Measurements from ENCODE around the gene EGFL8. TPM values are rescaled to one million over a fixed set of nuclear protein-coding genes. Genes with fewer than 3 reads are reported as not detected.
A peak's percentile ranks its signal among the peaks of the same experiment; 100 is the strongest.

The EGFL8 gene
- total and polyA plus RNA-seq, 9 of the 15 experiments (the other 6 are each of a cell fraction or from before 2014, with no cell fraction given) = 2.2 to 47.4 (median 14.2) TPM

- no peaks in the 10 kb centered on the region for H4K20me1 ChIP-seq (replicated peaks; ENCODE audit: control insufficient read depth, insufficient read depth, low read length)
- 84% methylated on average over 11 of the region's 11 CpGs for WGBS (ENCODE audit: insufficient coverage, low coverage, missing lambda C conversion rate)
- H3K27ac ChIP-seq (ENCODE audit: extremely low read depth, low read depth, low read length) = no peak overlapping the region; the same call in 2 of the 3 replicates
- intact Hi-C loops (cut with micrococcal nuclease) (loop anchor here (10.0 kb wide), 2 partner anchors 345 to 505 kb away; partner anchors contain the start of genes C6orf47, CSNK2B, GPANK1 and HSPA1B), in situ Hi-C loops (cut with MboI) (no loop called here)
- H3K9me1 ChIP-seq (ENCODE audit: control insufficient read depth, insufficient read depth, low read length) = no peaks in the 10 kb centered on the region
- H3K36me3 ChIP-seq (ENCODE audit: control insufficient read depth, insufficient read depth, low read length) = peaks cover 69% of the 10 kb centered on the region
- no peaks in the 10 kb centered on the region for H3K27me3 ChIP-seq (ENCODE audit: control insufficient read depth in 2 of 2, insufficient read depth in 2 of 2, low read length in 2 of 2)
- no peak overlapping the region for H3K4me3 ChIP-seq
- ChIA-PET POLR2A (no interaction called here), CTCF (ENCODE audit: low intra/inter-chr PET ratio) (no interaction called here)
- peaks cover 51 to 69% of the 10 kb centered on the region in 2 experiments for H3K4me1 ChIP-seq (replicated peaks in 1 of 2; ENCODE audit: control insufficient read depth in 2 of 2, insufficient read depth in 2 of 2, low read length in 2 of 2)
- ATAC-seq (no peak), DNase-seq (ENCODE audit: extremely low read depth in 1 of 4, low spot score in 3 of 4) (no peak), FAIRE-seq (no peak)
- H3K9me3 ChIP-seq (replicated peaks; ENCODE audit: control insufficient read depth, insufficient read depth, low read depth, low read length) = no peaks in the 10 kb centered on the region
- BruUV-seq (replicated peaks) = no TSS peak
- no peak overlapping the region for H2AFZ ChIP-seq (ENCODE audit: low read depth, low read length)
- H3K79me2 ChIP-seq (ENCODE audit: control insufficient read depth, insufficient read depth, low read length) = peaks cover 32% of the 10 kb centered on the region
- TF ChIP-seq POLR2G (IDR thresholded peaks at IDR 0.05; ENCODE audit: low read depth, low read length) (peak; percentile 43; the same call in 1 of the 2 replicates), RBFOX2 (IDR thresholded peaks at IDR 0.05; ENCODE audit: low read depth, low read length) (0 out of 2 replicates have a peak, but pooled peaks have one; percentile 20), AFF4 (CRISPR knock-in tag; IDR thresholded peaks at IDR 0.05) (no peak)
- H3K4me2 ChIP-seq (ENCODE audit: insufficient read depth, low read length) = no peak overlapping the region
- H3K9ac ChIP-seq (ENCODE audit: insufficient read depth in 1 of 2, low read depth in 2 of 2, low read length in 2 of 2) = 0 out of 4 replicates have a peak overlapping the region, but pooled peaks of 1 of the 2 experiments have one; percentile 2
These were observed 5.9 kb downstream of the EGFL8 start for GRCh38 chr6:32170294-32170693.

Data from K562 (cell line).